GM23248 (cell line): ENCODE results near the gene ANKRD39.

Experiments
- EZH2 ChIP-seq: fragments of 200-600 bp; sonication (generic); IDR thresholded peaks from 2 replicates; pipeline ENCODE4 v1.6.1; 2018; ENCODE audit warnings: antibody characterized with exemption, mild to moderate bottlenecking; ENCODE audit not compliant: insufficient read depth, poor library complexity, severe bottlenecking
- EZH2phosphoT487 ChIP-seq: fragments of 200-600 bp; sonication (generic); IDR thresholded peaks from 2 replicates; pipeline ENCODE4 v1.6.1; 2018; ENCODE audit warnings: antibody characterized with exemption, moderate library complexity, mild to moderate bottlenecking, low read depth; ENCODE audit not compliant: insufficient read depth

DNA sequence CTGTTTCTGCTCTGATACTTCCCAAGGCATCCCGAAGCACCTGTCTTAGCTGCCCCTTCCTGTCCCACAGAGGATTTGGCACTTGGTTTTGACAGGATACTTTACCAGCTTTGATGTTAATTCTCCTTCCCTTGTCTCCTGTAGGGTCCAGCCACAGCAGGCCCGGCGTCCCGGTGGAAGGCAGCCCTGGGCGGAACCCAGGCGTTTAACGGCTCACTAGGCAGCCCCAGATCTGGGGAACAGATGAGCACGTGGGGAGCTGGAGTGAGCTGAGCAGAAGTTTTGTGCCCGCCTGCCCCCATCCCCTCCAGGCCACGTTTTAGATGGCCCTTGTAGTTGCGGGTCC is 25.4 kb downstream of the ANKRD39 start:
- TF ChIP-seq EZH2 (no peak), EZH2phosphoT487 (no peak)
